Ishikawa (cell line): ENCODE measurements around the gene F12.

Experiments
- CEBPB ChIP-seq: IDR thresholded peaks from 2 replicates; pipeline ENCODE4 v1.6.1; 2012
- CREB1 ChIP-seq: IDR thresholded peaks from 2 replicates; pipeline ENCODE4 v1.6.1; 2012; ENCODE audit warnings: low read depth
- EGR1 ChIP-seq: IDR thresholded peaks from 2 replicates; pipeline ENCODE4 v1.6.1; 2012
- EP300 ChIP-seq: IDR thresholded peaks from 2 replicates; pipeline ENCODE4 v1.6.1; 2012; ENCODE audit warnings: borderline replicate concordance
- FOXM1 ChIP-seq: IDR thresholded peaks from 2 replicates; pipeline ENCODE4 v1.6.1; 2012; ENCODE audit warnings: low read depth, borderline replicate concordance
- MAX ChIP-seq: IDR thresholded peaks from 2 replicates; pipeline ENCODE4 v1.6.1; 2012
- NFIC ChIP-seq: IDR thresholded peaks from 2 replicates; pipeline ENCODE4 v1.6.1; 2012
- RAD21 ChIP-seq: IDR thresholded peaks from 2 replicates; pipeline ENCODE4 v1.6.1; 2012; ENCODE audit warnings: low read depth
- REST ChIP-seq: IDR thresholded peaks from 2 replicates; pipeline ENCODE4 v1.6.1; 2012; ENCODE audit warnings: low read depth, mild to moderate bottlenecking
- TAF1 ChIP-seq: IDR thresholded peaks from 2 replicates; pipeline ENCODE4 v1.6.1; 2012; ENCODE audit warnings: low read depth, mild to moderate bottlenecking
- TCF12 ChIP-seq: IDR thresholded peaks from 2 replicates; pipeline ENCODE4 v1.6.1; 2012; ENCODE audit warnings: low read depth
- TEAD4 ChIP-seq: IDR thresholded peaks from 2 replicates; pipeline ENCODE4 v1.6.1; 2012
- USF1 ChIP-seq: IDR thresholded peaks from 2 replicates; pipeline ENCODE4 v1.6.1; 2012
- YY1 ChIP-seq: IDR thresholded peaks from 2 replicates; pipeline ENCODE4 v1.6.1; 2012; ENCODE audit warnings: low read depth
- ZBTB7A ChIP-seq: IDR thresholded peaks from 2 replicates; pipeline ENCODE4 v1.6.1; 2012; ENCODE audit warnings: low read depth

The F12 gene

GRCh38 chr5:177409043-177409801 is at the start of gene F12:
TSS of gene F12 (minus strand) at chr5:177409564. CDS start at chr5:177409527, 37 bp downstream.
- no peak for TF ChIP-seq RAD21
- TF ChIP-seq MAX: no peak
- TF ChIP-seq TEAD4: no peak
- no peak for TF ChIP-seq CEBPB
- TF ChIP-seq USF1: no peak
- no peak for TF ChIP-seq CREB1
- no peak for TF ChIP-seq ZBTB7A
- TF ChIP-seq TCF12: no peak
- no peak for TF ChIP-seq EP300
- TF ChIP-seq NFIC: no peak
- no peak for TF ChIP-seq REST

- TF ChIP-seq CEBPB (no peak), YY1 (no peak), MAX (no peak), EP300 (no peak), EGR1 (no peak), TEAD4 (no peak), REST (no peak), NFIC (no peak), FOXM1 (no peak), TCF12 (no peak), USF1 (no peak), ZBTB7A (no peak), CREB1 (no peak), RAD21 (no peak), TAF1 (no peak)
Observed at GRCh38 chr5:177458912-177459350, 49.6 kb upstream of the F12 start.

- TF ChIP-seq MAX (no peak), FOXM1 (no peak), TAF1 (no peak), CEBPB (no peak), EGR1 (no peak), RAD21 (no peak), USF1 (no peak), ZBTB7A (no peak), CREB1 (no peak), EP300 (no peak), YY1 (no peak), NFIC (no peak), TEAD4 (no peak), TCF12 (no peak), REST (no peak)
Observed at GRCh38 chr5:177457852-177458681, 48.7 kb upstream of the F12 start.
